ENCODE data around the gene DOCK2.

The DOCK2 gene

DNA sequence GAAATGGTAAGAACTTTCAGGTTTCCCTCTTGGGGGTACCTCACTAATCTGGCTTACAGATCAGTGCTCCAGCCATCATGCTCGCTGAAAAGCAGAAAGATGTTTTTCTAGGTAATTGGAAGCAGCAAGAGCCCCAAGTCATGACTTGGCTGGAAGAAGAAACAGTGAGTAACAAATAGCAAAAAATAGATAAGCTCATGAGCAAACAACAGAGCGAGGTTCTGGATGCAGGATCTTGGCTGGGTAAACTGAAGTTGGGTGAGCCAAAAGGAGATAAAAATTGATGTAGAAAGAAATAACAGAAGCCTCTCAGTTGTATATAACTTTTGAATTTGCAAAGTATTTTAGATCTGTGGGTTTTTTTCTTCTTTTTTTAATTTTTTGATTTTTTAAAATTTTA, 233.1 kb downstream of the DOCK2 start:
- DNase-seq (ENCODE audit: low spot score) = no peak

- DNase-seq (ENCODE audit: low spot score) = no peak
Measured at GRCh38 chr5:169871826-169872490, 234.9 kb downstream of the DOCK2 start.

GRCh38 chr5:169873642-169874041, 236.6 kb downstream of the DOCK2 start:
- DNase-seq (ENCODE audit: low spot score) = peak; percentile 49

DNA sequence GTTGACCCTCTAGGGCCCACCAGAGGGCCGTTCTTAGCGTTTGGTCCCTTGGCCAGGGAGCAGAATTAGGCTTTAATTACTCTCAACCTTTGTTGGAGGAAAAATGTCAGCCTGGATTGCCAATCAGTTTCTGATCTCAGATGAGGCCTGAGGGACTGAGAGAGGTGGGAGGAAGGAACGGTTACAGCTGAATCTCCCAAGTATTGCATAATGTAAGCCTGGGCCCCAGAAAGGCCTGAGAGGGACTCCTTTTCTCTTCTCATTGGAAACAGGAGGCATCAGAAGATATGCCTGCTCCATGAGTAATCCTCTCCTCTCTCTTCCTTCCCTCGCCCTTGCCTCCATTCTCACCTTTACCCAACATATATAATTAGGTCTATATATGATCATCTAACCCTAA, 237.5 kb downstream of the DOCK2 start:
- DNase-seq (ENCODE audit: low spot score) = no peak

DNA sequence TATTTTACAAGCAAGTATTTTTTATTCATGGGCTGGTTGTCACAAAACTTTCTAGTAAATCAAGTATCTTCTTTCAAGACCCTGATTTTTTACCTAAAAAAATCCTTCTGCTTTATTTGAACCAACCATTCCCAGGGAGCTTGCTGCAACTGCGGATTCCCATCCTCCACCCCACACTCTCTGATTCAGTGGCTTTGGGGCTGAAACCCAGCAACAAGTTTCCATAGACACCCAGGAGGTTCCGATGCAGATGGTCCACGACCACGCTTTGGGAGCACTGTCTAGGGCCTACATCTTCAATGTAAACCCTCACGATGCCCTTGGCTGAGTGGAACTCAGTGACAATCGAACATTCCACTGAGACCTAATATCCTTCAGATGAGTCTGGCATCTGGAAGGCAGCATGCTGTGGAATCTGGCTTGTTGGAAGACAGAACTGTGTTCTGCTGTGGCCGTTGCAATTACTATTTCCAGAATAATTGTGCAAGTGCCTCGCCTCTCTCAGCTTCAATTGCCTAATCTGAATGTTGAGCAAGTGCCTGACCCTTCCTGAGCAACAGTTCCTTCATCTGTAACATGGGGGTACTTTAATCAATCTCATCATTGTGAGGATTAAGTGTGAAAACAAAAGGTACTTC, 238.1 kb downstream of the DOCK2 start:
- peak; percentile 30 for DNase-seq (ENCODE audit: low spot score)

GRCh38 chr5:169875731-169876130, 238.7 kb downstream of the DOCK2 start:
- no peak for DNase-seq (ENCODE audit: low spot score)

GRCh38 chr5:169876386-169876785, 239.3 kb downstream of the DOCK2 start:
- no peak for DNase-seq (ENCODE audit: low spot score)

- DNase-seq (ENCODE audit: low spot score) = peak; percentile 41
Measured at GRCh38 chr5:169880012-169880663, 243.1 kb downstream of the DOCK2 start.

- DNase-seq (ENCODE audit: low spot score) = no peak
Measured at GRCh38 chr5:169880785-169881184, 243.7 kb downstream of the DOCK2 start.

GRCh38 chr5:169881702-169882303, 244.7 kb downstream of the DOCK2 start:
- DNase-seq (ENCODE audit: low spot score) = no peak

DNA sequence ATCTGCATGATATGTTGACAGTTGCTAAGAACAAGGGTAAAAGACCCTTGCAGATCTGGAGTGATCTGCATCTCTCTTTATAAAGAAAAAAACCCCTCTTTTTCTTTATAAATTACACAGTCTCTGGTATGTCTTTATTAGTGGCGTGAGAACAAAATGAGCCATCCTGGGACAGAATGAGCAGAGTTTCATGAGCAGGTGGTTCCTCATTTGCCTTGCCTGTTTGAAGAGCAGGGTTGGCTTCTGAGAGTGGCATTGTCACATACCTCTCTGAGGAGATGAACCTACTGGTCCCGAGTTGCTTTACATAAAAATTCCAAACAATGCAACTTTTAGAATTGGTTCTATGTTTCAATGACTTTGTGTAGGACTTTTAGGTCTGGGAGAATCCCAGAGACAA, 249.0 kb downstream of the DOCK2 start:
- no peak for DNase-seq (ENCODE audit: low spot score)

GRCh38 chr5:169886677-169887076, 249.6 kb downstream of the DOCK2 start:
- DNase-seq (ENCODE audit: low spot score) = no peak

GRCh38 chr5:169889572-169889971, 252.5 kb downstream of the DOCK2 start:
- no peak for DNase-seq (ENCODE audit: low spot score)

- DNase-seq (ENCODE audit: low spot score) = no peak
Measured at GRCh38 chr5:169893010-169893409, 255.9 kb downstream of the DOCK2 start.

DNA sequence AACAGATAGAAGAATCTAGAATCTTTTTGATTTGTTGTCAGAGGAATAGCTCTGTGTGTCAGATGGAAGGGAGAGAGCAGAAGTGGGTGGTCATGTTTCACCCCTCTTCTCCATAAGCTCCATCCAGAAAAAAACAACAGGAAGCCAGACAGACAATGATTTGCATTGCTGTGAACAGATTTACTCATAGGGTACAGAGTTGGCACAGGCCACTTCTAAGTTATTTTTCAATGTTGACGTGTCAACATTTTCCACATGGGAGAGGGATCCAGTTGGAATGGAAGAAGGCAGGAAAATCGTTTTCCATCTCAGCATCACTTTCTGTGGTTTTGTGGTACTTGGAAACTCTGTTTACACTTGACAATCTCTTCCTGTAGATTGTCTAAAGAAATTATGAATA, 256.5 kb downstream of the DOCK2 start:
- no peak for DNase-seq (ENCODE audit: low spot score)

- DNase-seq (ENCODE audit: low spot score) = peak; percentile 95
Measured at GRCh38 chr5:169895926-169896325, 258.9 kb downstream of the DOCK2 start.

DNA sequence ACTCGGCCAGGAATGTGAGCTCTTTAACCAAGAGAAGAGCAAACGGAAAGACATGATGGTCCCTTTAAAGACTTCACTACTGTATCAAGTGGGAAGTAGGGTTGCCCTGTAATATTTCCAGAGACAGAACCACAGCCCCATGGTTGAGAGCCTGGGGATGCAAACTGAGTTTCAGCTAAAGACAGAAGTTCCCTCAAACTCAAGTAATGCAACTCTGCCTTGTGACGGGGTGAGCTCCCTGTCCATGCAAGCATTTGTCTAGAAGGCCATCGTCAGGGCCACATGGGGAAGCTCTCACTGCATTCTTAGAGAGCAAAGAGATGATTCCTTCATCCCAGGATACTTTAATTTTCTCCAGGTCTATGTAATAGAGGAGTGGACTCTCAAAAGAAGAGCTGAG, 260.4 kb downstream of the DOCK2 start:
- no peak for DNase-seq (ENCODE audit: low spot score)

DNA sequence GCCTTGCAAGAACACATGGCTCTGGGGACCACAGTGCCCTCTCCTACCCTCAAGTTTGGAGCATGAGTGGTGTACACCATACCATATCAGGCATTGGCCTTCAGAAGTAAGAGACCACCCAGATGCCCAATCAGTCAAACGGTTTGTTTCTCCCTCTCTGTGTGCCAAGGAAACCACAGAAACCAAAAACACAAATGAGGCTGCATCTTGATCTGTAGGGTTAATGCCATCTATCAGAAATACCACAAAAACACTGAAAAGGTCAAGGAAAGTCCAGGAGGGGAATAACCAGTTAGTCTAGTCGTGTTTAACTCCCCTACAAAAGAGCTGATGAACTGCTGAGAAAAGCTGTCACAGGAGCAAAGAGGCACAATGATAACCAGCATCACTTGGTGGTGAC, 264.8 kb downstream of the DOCK2 start:
- DNase-seq (ENCODE audit: low spot score) = no peak

GRCh38 chr5:169904059-169904458, 267.0 kb downstream of the DOCK2 start:
- DNase-seq (ENCODE audit: low spot score) = no peak

GRCh38 chr5:169904508-169904907, 267.4 kb downstream of the DOCK2 start:
- DNase-seq (ENCODE audit: low spot score) = no peak

GRCh38 chr5:169905017-169905416, 267.9 kb downstream of the DOCK2 start:
- no peak for DNase-seq (ENCODE audit: low spot score)

GRCh38 chr5:169906745-169907649, 269.9 kb downstream of the DOCK2 start:
- no peak for DNase-seq (ENCODE audit: low spot score)
